22Rv1 (cell line): Measurements from ENCODE around the gene UBC.
"Not testable (repeated sequence)": the region's sequence is repeated elsewhere in the genome, so short reads cannot be mapped to it uniquely, and the experiment has no call there.

Experiments
- H3K27ac ChIP-seq: fragments of 450-650 bp; 2 replicates; pipeline ENCODE4 v1.5.1; 2017
- CTCF ChIP-seq: fragments of 450-650 bp; IDR thresholded peaks from 2 replicates; pipeline ENCODE4 v1.5.1; 2017; ENCODE audit warnings: mild to moderate bottlenecking
- ZFX ChIP-seq: fragments of 450-650 bp; IDR thresholded peaks from 2 replicates; pipeline ENCODE4 v1.6.1; 2017; ENCODE audit warnings: antibody characterized with exemption, borderline replicate concordance

Gene UBC

DNA sequence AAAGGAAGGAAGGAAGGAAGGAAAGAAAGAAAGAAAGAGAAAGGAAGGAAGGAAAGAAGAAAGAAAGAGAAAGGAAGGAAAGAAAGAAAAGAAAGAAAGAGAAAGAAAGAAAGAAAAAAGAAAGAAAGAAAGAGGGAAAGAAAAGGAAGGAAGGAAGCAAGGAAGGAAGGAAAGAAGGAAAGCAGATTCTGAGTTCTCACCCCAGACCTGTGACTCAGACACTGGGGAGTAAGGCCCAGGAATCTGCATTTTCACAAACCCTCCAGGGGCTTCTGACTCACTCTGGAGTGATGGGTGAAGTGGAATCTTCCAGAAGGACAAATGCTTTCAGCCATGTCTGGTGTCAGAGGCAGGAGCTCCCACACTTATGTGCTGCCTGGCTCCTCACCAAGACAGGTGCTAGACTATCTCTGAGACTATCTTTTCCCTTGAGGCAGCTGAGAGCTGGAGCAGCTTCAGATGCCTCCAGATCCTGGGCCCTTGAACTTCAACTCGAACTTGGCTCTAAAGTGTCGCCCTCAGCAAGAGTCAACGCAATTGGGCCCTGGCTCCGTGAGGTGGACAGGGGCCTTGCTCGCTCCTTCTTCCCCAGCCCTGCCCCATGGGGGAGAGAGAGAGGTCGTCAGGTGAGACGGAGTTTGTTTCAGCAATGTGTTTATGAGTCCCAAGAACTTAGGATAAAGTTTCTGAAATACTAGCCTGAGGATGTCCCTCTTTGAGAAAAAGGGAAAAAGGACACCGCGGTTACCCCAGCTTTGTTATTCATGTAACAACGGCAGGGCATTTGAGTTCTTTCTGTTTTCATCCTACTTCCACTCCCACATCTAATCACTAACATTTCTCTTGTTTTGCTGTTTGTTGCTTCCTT, 31.0 kb downstream of the UBC start:
- TF ChIP-seq CTCF (no peak), ZFX (no peak)
- H3K27ac ChIP-seq = no peak overlapping the region

DNA sequence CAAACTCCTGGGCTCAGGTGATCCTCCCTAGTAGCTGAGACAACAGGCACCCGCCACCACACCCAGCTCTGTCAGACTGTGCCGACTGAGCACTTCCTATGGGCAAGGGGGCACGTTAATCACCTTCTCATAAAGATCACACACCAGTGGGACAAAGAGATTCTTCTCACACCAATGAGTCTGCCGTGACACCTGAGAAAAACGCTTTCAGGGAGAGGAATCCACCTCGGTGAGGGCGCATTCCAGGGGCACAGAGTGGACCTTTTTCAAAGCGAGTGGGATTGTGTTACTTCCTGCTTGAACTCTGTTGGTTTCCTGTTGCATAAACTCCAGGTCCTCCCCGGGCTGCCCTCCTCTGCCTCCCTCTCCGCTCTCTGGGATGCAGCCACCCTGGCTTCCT, 33.3 kb downstream of the UBC start:
- no peak overlapping the region for H3K27ac ChIP-seq
- no peak for TF ChIP-seq ZFX
- no peak for TF ChIP-seq CTCF

DNA sequence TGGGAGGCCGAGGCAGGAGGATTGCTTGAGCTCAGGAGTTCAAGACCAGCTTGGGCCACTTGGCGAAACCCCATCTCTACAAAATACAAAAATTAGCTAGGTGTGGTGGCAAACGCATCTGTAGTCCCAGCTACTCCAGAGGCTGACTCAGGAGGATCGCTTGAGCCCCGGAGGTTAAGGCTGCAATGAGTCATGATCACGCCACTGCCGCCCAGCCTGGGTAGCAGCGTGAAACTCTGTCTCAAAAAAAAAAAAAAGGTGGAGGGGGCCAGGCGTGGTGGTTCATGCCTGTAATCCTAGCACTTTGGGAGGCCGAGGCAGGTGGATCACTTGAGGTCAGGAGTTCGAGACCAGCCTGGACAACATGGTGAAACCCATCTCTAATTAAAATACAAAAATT, 34.1 kb downstream of the UBC start:
- not testable (repeated sequence) for H3K27ac ChIP-seq

- no peak overlapping the region for H3K27ac ChIP-seq
These were observed 35.5 kb downstream of the UBC start for GRCh38 chr12:124878795-124879516.

GRCh38 chr12:124877423-124877822, 37.0 kb downstream of the UBC start:
- TF ChIP-seq CTCF (no peak), ZFX (no peak)
- H3K27ac ChIP-seq = no peak overlapping the region

More at GRCh38 chr12:124878795-124879516, 35.5 kb downstream of the UBC start:
- TF ChIP-seq ZFX (no peak), CTCF (no peak)

GRCh38 chr12:124876171-124876570, 38.3 kb downstream of the UBC start:
- H3K27ac ChIP-seq = peak overlapping the region; percentile 5; the same call in 1 of the 2 replicates
- TF ChIP-seq ZFX (no peak), CTCF (no peak)

- peak overlapping the region; percentile 5; the same call in 1 of the 2 replicates for H3K27ac ChIP-seq
These were observed 38.7 kb downstream of the UBC start for GRCh38 chr12:124875803-124876132.

More at GRCh38 chr12:124875803-124876132, 38.7 kb downstream of the UBC start:
- TF ChIP-seq ZFX (no peak), CTCF (no peak)
